Right atrium auricular region (tissue), 2 donors: ENCODE measurements around the gene SEMA5A. TPM values are rescaled to one million over a fixed set of nuclear protein-coding genes. Genes with fewer than 3 reads are reported as not detected.

Experiments used
- DNase-seq: peaks from one replicate; pipeline ENCODE4 v3.0.0-alpha.2; 2019; ENCODE audit warnings: low spot score
- H3K27ac ChIP-seq, 2 donors: fragments of 200-600 bp; sonication (generic); 1 replicate in 1 of 2; 2 replicates in 1 of 2; pipeline ENCODE4 v1.5.1; 2016 to 2019
- H3K27me3 ChIP-seq, 2 donors: fragments of 200-600 bp; sonication (generic); one replicate each; pipeline versions ENCODE4 v1.5.1 to v1.6.0; 2017 to 2019
- H3K36me3 ChIP-seq: fragments of 200-600 bp; sonication (generic); one replicate; pipeline ENCODE4 v1.5.1; 2016
- H3K4me1 ChIP-seq, 2 donors: fragments of 200-600 bp; sonication (generic); one replicate each; pipeline versions ENCODE4 v1.5.1 to v1.6.0; 2017 to 2019
- H3K4me3 ChIP-seq, 2 donors: fragments of 200-600 bp; sonication (generic); 1 replicate in 1 of 2; 2 replicates in 1 of 2; pipeline ENCODE4 v1.5.1; 2017 to 2019; ENCODE audit warnings: mild to moderate bottlenecking in 1 of 2, moderate library complexity in 1 of 2
- H3K9me3 ChIP-seq, 2 donors: fragments of 200-600 bp; sonication (generic); one replicate each; pipeline ENCODE4 v1.5.1; 2019
- total RNA-seq, 2 donors: library from RNA; depleted of rRNA; stranded (reverse); fragments of >200 nt; gene quantifications; one replicate each; pipeline ENCODE4 v1.1.0, GENCODE V29; 2016
- TF ChIP-seq, protein P1 (sequence below), 2 donors: fragments of 200-600 bp; sonication (generic); IDR thresholded peaks; one replicate each; pipeline ENCODE4 v1.5.1; 2019; ENCODE audit warnings: antibody characterized with exemption in 2 of 2

Gene SEMA5A
- total RNA-seq, 2 donors from 2014 or later: 14.1 to 26.2 TPM

DNA sequence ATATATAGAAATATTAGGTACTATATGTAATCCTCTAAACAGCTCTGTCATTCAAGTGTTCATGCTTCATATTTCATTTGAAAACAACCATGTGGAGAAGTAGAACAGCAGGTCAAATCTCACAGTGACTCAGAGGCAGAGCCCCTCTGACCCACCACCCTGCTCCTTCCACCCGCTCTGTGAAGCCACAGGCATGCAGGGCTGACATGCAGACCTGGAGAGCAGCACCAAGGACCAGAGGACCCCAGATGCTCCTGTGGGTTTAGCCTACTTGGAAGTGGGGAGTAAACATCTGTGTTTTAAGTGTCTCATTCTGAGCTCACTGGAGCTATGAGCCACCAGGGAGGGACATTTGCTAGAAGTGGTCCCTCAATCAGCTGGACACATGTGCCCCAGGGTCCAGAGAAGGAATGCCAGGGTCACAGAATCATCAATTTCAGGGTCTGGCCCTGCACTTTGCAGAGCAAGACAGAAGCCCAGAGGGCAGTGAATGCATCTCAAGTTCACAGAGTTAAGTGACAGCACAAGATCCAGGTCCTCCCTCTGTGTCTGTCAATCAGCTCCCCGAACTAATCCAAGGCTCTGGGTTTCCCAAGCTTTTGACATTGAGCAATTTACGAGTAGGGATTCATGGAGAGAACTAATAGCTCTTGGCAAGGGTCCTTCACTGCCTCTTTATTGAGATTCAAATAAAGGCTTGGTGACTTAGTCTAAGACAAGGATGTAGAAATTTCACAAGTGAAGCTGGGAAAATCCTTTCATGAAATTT is 441.1 kb downstream of the SEMA5A start:
- no peak for DNase-seq
- H3K4me3 ChIP-seq: no peak overlapping the region
- TF ChIP-seq, protein P1, sequence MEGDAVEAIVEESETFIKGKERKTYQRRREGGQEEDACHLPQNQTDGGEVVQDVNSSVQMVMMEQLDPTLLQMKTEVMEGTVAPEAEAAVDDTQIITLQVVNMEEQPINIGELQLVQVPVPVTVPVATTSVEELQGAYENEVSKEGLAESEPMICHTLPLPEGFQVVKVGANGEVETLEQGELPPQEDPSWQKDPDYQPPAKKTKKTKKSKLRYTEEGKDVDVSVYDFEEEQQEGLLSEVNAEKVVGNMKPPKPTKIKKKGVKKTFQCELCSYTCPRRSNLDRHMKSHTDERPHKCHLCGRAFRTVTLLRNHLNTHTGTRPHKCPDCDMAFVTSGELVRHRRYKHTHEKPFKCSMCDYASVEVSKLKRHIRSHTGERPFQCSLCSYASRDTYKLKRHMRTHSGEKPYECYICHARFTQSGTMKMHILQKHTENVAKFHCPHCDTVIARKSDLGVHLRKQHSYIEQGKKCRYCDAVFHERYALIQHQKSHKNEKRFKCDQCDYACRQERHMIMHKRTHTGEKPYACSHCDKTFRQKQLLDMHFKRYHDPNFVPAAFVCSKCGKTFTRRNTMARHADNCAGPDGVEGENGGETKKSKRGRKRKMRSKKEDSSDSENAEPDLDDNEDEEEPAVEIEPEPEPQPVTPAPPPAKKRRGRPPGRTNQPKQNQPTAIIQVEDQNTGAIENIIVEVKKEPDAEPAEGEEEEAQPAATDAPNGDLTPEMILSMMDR (IDR thresholded peaks at IDR 0.05): no peak
- H3K9me3 ChIP-seq: no peaks in the 10 kb centered on the region
- H3K27ac ChIP-seq: no peak overlapping the region
- no peaks in the 10 kb centered on the region for H3K4me1 ChIP-seq
- H3K27me3 ChIP-seq: no peaks in the 10 kb centered on the region
- H3K36me3 ChIP-seq: peaks cover 3% of the 10 kb centered on the region

DNA sequence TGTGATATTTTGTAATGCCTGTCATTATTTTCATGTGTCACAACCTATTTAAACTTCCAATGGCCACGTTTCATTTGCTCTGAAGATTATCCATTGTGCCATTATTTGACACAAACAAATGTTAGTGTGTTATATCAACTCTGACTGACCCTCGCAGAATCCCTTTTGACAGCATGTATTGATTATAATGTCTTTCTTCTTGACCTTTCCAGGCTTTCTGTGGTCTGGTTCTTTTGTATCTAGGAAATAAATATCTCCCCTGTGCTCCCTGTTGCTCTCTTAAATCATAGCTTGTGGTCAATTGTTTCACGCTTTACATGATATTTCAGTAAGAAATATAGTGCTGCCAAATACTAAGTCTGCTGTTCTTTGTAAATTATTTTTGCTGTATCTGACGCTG is 442.6 kb downstream of the SEMA5A start:
- Histone ChIP-seq H3K4me3 (no peak overlapping the region), H3K36me3 (peaks cover 3% of the 10 kb centered on the region), H3K27ac (no peak overlapping the region), H3K9me3 (no peaks in the 10 kb centered on the region), H3K4me1 (no peaks in the 10 kb centered on the region), H3K27me3 (no peaks in the 10 kb centered on the region)
- TF ChIP-seq, protein P1 (IDR thresholded peaks at IDR 0.05): no peak
- no peak for DNase-seq

DNA sequence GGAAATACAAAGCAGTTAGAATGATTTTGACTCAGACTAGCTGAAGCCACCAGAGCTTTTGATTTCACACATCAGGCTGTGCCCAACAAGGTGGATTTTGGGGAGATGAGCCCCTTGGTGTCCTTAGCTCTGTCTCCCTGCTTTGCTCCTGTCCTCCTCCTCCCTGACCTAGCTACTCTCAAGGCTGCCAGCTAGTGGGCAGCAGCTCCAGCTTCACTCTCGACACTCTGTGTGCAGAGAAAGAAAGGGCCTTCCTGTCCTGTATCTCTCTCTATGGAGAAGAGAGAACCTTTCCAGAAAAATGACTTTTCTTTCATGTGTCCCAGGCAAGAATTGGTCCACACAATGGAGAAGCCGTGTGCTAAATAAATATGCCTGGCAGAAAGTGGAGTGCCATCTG is 446.2 kb downstream of the SEMA5A start:
- no peaks in the 10 kb centered on the region for H3K9me3 ChIP-seq
- no peaks in the 10 kb centered on the region for H3K4me1 ChIP-seq
- H3K36me3 ChIP-seq: no peaks in the 10 kb centered on the region
- H3K4me3 ChIP-seq: no peak overlapping the region
- no peak overlapping the region for H3K27ac ChIP-seq
- no peaks in the 10 kb centered on the region for H3K27me3 ChIP-seq
- TF ChIP-seq, protein P1 (IDR thresholded peaks at IDR 0.05): no peak
- no peak for DNase-seq

- Histone ChIP-seq H3K4me3 (no peak overlapping the region), H3K27ac (no peak overlapping the region), H3K27me3 (no peaks in the 10 kb centered on the region), H3K4me1 (no peaks in the 10 kb centered on the region), H3K9me3 (no peaks in the 10 kb centered on the region), H3K36me3 (no peaks in the 10 kb centered on the region)
- no peak for DNase-seq
- TF ChIP-seq, protein P1 (IDR thresholded peaks at IDR 0.05): no peak
Measured at GRCh38 chr5:9098990-9099389, 446.9 kb downstream of the SEMA5A start.

- TF ChIP-seq, protein P1 (IDR thresholded peaks at IDR 0.05): no peak
- Histone ChIP-seq H3K4me3 (no peak overlapping the region), H3K4me1 (no peaks in the 10 kb centered on the region), H3K27ac (no peak overlapping the region), H3K36me3 (no peaks in the 10 kb centered on the region), H3K9me3 (no peaks in the 10 kb centered on the region), H3K27me3 (no peaks in the 10 kb centered on the region)
- no peak for DNase-seq
Measured at GRCh38 chr5:9094582-9094981, 451.3 kb downstream of the SEMA5A start.
